ENCODE measurements around the gene PSKH1. TPM values are rescaled to one million over a fixed set of nuclear protein-coding genes. Genes with fewer than 3 reads are reported as not detected.

The PSKH1 gene
- total and polyA plus RNA-seq, 9 of the 15 experiments (the other 6 are each of a cell fraction or from before 2014, with no cell fraction given) = 0.96 to 20.9 (median 9.4) TPM

DNA sequence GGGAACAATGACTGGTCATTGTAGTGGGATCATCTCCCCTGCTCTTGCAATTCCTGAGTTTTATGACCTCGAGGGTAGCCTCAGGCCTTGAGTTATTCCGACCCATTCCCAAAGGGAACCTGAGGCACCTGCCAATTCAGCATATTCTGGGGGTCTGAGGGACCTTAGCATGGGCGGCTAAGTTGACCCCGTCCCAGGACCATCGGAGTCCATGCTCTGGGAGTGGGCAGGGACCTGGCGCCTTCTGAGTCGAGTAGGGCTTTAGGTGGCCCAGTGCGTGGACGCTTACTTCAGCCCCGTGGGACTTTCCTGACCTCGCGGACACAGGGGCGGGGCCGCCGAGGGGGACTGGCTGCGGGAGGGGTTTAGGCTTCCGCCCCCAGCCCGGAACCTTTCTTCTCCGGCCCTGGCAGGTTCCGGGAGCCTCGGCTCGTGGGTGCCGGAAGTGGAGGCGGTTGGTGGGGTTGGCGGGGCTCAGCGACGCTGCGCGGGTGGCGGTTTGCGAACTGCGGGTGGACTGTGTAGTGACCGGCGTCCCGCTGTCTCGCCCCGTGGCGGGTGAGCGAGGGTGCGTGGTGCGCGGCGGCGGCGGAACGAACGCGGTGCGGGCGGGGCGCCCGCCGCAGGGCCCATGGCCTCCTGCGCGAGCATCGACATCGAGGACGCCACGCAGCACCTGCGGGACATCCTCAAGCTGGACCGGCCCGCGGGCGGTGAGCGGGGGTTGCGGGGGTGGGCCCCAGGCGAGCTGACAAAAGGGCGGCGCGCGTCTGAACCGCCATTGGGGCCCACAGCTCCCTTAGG lies 20.2 kb upstream of the PSKH1 start, which contains the start of gene EDC4 (continued):
- TF ChIP-seq, protein P1, sequence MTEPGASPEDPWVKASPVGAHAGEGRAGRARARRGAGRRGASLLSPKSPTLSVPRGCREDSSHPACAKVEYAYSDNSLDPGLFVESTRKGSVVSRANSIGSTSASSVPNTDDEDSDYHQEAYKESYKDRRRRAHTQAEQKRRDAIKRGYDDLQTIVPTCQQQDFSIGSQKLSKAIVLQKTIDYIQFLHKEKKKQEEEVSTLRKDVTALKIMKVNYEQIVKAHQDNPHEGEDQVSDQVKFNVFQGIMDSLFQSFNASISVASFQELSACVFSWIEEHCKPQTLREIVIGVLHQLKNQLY (CRISPR knock-in tag; conservative IDR thresholded peaks at IDR 0.05) = no peak
- TF ChIP-seq, protein P2, sequence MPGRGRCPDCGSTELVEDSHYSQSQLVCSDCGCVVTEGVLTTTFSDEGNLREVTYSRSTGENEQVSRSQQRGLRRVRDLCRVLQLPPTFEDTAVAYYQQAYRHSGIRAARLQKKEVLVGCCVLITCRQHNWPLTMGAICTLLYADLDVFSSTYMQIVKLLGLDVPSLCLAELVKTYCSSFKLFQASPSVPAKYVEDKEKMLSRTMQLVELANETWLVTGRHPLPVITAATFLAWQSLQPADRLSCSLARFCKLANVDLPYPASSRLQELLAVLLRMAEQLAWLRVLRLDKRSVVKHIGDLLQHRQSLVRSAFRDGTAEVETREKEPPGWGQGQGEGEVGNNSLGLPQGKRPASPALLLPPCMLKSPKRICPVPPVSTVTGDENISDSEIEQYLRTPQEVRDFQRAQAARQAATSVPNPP (IDR thresholded peaks at IDR 0.05; ENCODE audit: borderline replicate concordance, insufficient read depth, insufficient read length) = no peak
- no peak for TF ChIP-seq ATF1 (CRISPR knock-in tag; IDR thresholded peaks at IDR 0.05)
- TF ChIP-seq ATF1 (tag; IDR thresholded peaks at IDR 0.05) = peak; percentile 71
- TF ChIP-seq YBX1 (IDR thresholded peaks at IDR 0.05) = no peak
- TF ChIP-seq, protein P3, sequence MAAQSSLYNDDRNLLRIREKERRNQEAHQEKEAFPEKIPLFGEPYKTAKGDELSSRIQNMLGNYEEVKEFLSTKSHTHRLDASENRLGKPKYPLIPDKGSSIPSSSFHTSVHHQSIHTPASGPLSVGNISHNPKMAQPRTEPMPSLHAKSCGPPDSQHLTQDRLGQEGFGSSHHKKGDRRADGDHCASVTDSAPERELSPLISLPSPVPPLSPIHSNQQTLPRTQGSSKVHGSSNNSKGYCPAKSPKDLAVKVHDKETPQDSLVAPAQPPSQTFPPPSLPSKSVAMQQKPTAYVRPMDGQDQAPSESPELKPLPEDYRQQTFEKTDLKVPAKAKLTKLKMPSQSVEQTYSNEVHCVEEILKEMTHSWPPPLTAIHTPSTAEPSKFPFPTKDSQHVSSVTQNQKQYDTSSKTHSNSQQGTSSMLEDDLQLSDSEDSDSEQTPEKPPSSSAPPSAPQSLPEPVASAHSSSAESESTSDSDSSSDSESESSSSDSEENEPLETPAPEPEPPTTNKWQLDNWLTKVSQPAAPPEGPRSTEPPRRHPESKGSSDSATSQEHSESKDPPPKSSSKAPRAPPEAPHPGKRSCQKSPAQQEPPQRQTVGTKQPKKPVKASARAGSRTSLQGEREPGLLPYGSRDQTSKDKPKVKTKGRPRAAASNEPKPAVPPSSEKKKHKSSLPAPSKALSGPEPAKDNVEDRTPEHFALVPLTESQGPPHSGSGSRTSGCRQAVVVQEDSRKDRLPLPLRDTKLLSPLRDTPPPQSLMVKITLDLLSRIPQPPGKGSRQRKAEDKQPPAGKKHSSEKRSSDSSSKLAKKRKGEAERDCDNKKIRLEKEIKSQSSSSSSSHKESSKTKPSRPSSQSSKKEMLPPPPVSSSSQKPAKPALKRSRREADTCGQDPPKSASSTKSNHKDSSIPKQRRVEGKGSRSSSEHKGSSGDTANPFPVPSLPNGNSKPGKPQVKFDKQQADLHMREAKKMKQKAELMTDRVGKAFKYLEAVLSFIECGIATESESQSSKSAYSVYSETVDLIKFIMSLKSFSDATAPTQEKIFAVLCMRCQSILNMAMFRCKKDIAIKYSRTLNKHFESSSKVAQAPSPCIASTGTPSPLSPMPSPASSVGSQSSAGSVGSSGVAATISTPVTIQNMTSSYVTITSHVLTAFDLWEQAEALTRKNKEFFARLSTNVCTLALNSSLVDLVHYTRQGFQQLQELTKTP (IDR thresholded peaks at IDR 0.05; ENCODE audit: low read depth in 1 of 2, partially characterized antibody in 2 of 2) = no peak
- TF ChIP-seq TFAM (CRISPR knock-in tag; conservative IDR thresholded peaks at IDR 0.05) = no peak
- no peak for TF ChIP-seq CC2D1A (IDR thresholded peaks at IDR 0.05)
- peak; percentile 86 for TF ChIP-seq HCFC1 (IDR thresholded peaks at IDR 0.05; ENCODE audit: low read depth, low read length)
- peak; percentile 92 for TF ChIP-seq CXXC5 (CRISPR knock-in tag; IDR thresholded peaks at IDR 0.05)
- TF ChIP-seq KDM4B (IDR thresholded peaks at IDR 0.05; ENCODE audit: borderline replicate concordance in 2 of 2, low read depth in 1 of 2) = peak in 1 of 2 experiments; percentile 80; a peak in 1 of 4 replicates
- TF ChIP-seq HIVEP1 (CRISPR knock-in tag; IDR thresholded peaks at IDR 0.05) = no peak; the same call in 1 of the 2 replicates
- TF ChIP-seq, protein P4, sequence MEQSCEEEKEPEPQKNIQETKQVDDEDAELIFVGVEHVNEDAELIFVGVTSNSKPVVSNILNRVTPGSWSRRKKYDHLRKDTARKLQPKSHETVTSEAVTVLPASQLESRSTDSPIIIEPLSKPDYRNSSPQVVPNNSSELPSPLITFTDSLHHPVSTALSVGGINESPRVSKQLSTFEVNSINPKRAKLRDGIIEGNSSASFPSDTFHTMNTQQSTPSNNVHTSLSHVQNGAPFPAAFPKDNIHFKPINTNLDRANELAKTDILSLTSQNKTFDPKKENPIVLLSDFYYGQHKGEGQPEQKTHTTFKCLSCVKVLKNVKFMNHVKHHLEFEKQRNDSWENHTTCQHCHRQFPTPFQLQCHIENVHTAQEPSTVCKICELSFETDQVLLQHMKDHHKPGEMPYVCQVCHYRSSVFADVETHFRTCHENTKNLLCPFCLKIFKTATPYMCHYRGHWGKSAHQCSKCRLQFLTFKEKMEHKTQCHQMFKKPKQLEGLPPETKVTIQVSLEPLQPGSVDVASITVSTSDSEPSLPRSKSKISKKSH (CRISPR knock-in tag; IDR thresholded peaks at IDR 0.05) = no peak
- TF ChIP-seq ARNT (IDR thresholded peaks at IDR 0.05) = no peak
- TF ChIP-seq, protein P5, sequence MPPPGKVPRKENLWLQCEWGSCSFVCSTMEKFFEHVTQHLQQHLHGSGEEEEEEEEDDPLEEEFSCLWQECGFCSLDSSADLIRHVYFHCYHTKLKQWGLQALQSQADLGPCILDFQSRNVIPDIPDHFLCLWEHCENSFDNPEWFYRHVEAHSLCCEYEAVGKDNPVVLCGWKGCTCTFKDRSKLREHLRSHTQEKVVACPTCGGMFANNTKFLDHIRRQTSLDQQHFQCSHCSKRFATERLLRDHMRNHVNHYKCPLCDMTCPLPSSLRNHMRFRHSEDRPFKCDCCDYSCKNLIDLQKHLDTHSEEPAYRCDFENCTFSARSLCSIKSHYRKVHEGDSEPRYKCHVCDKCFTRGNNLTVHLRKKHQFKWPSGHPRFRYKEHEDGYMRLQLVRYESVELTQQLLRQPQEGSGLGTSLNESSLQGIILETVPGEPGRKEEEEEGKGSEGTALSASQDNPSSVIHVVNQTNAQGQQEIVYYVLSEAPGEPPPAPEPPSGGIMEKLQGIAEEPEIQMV (tag; conservative IDR thresholded peaks at IDR 0.05; ENCODE audit: low read depth) = no peak
- TF ChIP-seq NBN (IDR thresholded peaks at IDR 0.05; ENCODE audit: low read depth) = 0 out of 2 replicates have a peak, but pooled peaks have one; percentile 39
- peak; percentile 100 for TF ChIP-seq GABPB1 (CRISPR knock-in tag; IDR thresholded peaks at IDR 0.05)
- TF ChIP-seq CREB1 (IDR thresholded peaks at IDR 0.05) = no peak
- peak; percentile 62; the same call in 1 of the 2 replicates for TF ChIP-seq CREB1 (CRISPR knock-in tag; IDR thresholded peaks at IDR 0.05)
- no peak for TF ChIP-seq IFI16 (CRISPR knock-in tag; IDR thresholded peaks at IDR 0.05)
